H1 (cell line): Measurements from ENCODE around the gene COL25A1. TPM values are rescaled to one million over a fixed set of nuclear protein-coding genes. Genes with fewer than 3 reads are reported as not detected.

Experiments used
- CTCF ChIA-PET: fragments of 300-600 bp; sonication (Branson Sonifier 250); formaldehyde crosslinking; loops from one replicate; lab custom pipeline; 2021; ENCODE audit not compliant: partially characterized antibody; lab: Charles Lee
- POLR2A ChIA-PET: fragments of 300-600 bp; sonication (Branson Sonifier 250); formaldehyde crosslinking; loops from one replicate; lab custom pipeline; 2021; ENCODE audit warnings: inconsistent platforms; ENCODE audit not compliant: partially characterized antibody; lab: Charles Lee
- DNase-seq, 2 experiments: peaks; one replicate each; pipeline versions ENCODE4 v3.0.0 to v3.0.0-alpha.2; 2010 to 2022; ENCODE audit warnings: low spot score in 2 of 2, low read depth in 1 of 2, mixed read lengths in 1 of 2
- FAIRE-seq: peaks from 2 replicates; lab custom pipeline; 2011; peaks lifted over from hg19 to GRCh38; lab: Jason Lieb, UNC
- H2AFZ ChIP-seq: 2 replicates; pipeline ENCODE4 v1.8.1; 2012; ENCODE audit warnings: low read length, inconsistent platforms
- H2AK5ac ChIP-seq: 2 replicates; pipeline ENCODE4 v1.6.1; 2013; ENCODE audit warnings: low read depth, low read length
- H2BK120ac ChIP-seq: replicated peaks from 2 replicates; pipeline ENCODE3; 2013; ENCODE audit warnings: low read depth, low read length, inconsistent platforms
- H2BK12ac ChIP-seq: 2 replicates; pipeline ENCODE4 v1.6.1; 2013; ENCODE audit warnings: low read depth, low read length
- H2BK15ac ChIP-seq: 2 replicates; pipeline ENCODE4 v1.6.1; 2013; ENCODE audit warnings: low read length
- H2BK20ac ChIP-seq: 2 replicates; pipeline ENCODE4 v1.6.1; 2013; ENCODE audit warnings: low read length
- H2BK5ac ChIP-seq: 2 replicates; pipeline ENCODE4 v1.6.1; 2013; ENCODE audit warnings: low read depth, low read length
- H3K14ac ChIP-seq: 2 replicates; pipeline ENCODE4 v1.6.1; 2013; ENCODE audit warnings: inconsistent platforms; ENCODE audit not compliant: insufficient read length
- H3K18ac ChIP-seq: 2 replicates; pipeline ENCODE4 v1.6.1; 2013; ENCODE audit warnings: low read length; ENCODE audit errors: extremely low read depth
- H3K23ac ChIP-seq: 2 replicates; pipeline ENCODE4 v1.6.1; 2013; ENCODE audit warnings: inconsistent platforms; ENCODE audit not compliant: insufficient read length
- H3K23me2 ChIP-seq: 2 replicates; pipeline ENCODE4 v1.6.1; 2013; ENCODE audit warnings: low read depth, low read length
- H3K27ac ChIP-seq: 2 replicates; pipeline ENCODE4 v1.6.1; 2011; ENCODE audit warnings: low read depth, low read length, inconsistent platforms
- H3K27me3 ChIP-seq, 4 experiments: replicated peaks in 1 of 4; 1 replicate in 1 of 4; 2 replicates in 3 of 4; pipeline versions ENCODE4 v1.6.1 to v1.8.1; 2011 to 2013; ENCODE audit warnings: low read length in 3 of 4, mild to moderate bottlenecking in 3 of 4, inconsistent platforms in 2 of 4, mixed read lengths in 2 of 4, moderate library complexity in 1 of 4; ENCODE audit not compliant: control insufficient read depth in 3 of 4, insufficient read depth in 3 of 4; ENCODE audit errors: extremely low read depth in 1 of 4
- H3K36me3 ChIP-seq, 4 experiments: 2 replicates each; pipeline versions ENCODE4 v1.6.1 to v1.8.1; 2011 to 2013; ENCODE audit warnings: mild to moderate bottlenecking in 4 of 4, low read length in 3 of 4, moderate library complexity in 2 of 4, control low read depth in 1 of 4, inconsistent platforms in 1 of 4; ENCODE audit not compliant: insufficient read depth in 4 of 4, control insufficient read depth in 2 of 4
- H3K4ac ChIP-seq: replicated peaks from 2 replicates; pipeline ENCODE3; 2013; ENCODE audit warnings: low read length, low read depth, mixed read lengths, inconsistent platforms; ENCODE audit not compliant: insufficient read length
- H3K4me1 ChIP-seq, 4 experiments: replicated peaks in 1 of 4; 1 replicate in 1 of 4; 2 replicates in 3 of 4; pipeline versions ENCODE4 v1.6.1 to v1.8.1; 2011 to 2013; ENCODE audit warnings: low read length in 3 of 4, inconsistent platforms in 2 of 4, mixed read lengths in 1 of 4; ENCODE audit not compliant: insufficient read depth in 4 of 4, control insufficient read depth in 3 of 4
- H3K4me2 ChIP-seq, 2 experiments: 2 replicates each; pipeline versions ENCODE4 v1.6.1 to v1.8.1; 2011 to 2013; ENCODE audit warnings: low read depth in 2 of 2, low read length in 2 of 2, control low read depth in 1 of 2, inconsistent platforms in 1 of 2, mild to moderate bottlenecking in 1 of 2; ENCODE audit not compliant: insufficient read depth in 1 of 2
- H3K4me3 ChIP-seq, 4 experiments: fragments of 200-600, 300-600 bp in 1 of 4; sonication (generic), shearing (Covaris generic), sonication (Bioruptor Twin) in 1 of 4; 2 replicates each; pipeline versions ENCODE4 v1.5.1 to v1.8.1; 2011 to 2016; ENCODE audit warnings: low read length in 4 of 4, low read depth in 3 of 4, control low read depth in 2 of 4, inconsistent platforms in 2 of 4, mild to moderate bottlenecking in 2 of 4, mixed read lengths in 1 of 4, moderate library complexity in 1 of 4; ENCODE audit not compliant: insufficient read depth in 2 of 4; ENCODE audit errors: extremely low read depth in 1 of 4
- H3K56ac ChIP-seq: replicated peaks from 2 replicates; pipeline ENCODE3; 2013; ENCODE audit warnings: low read depth, mild to moderate bottlenecking, mixed read lengths, low read length, inconsistent platforms; ENCODE audit not compliant: insufficient read length
- H3K79me1 ChIP-seq: 2 replicates; pipeline ENCODE4 v1.6.1; 2013; ENCODE audit warnings: low read depth, low read length, control low read depth
- H3K79me2 ChIP-seq, 2 experiments: 2 replicates each; pipeline versions ENCODE4 v1.6.1 to v1.8.1; 2012 to 2013; ENCODE audit warnings: low read length in 2 of 2, mild to moderate bottlenecking in 2 of 2, inconsistent platforms in 1 of 2; ENCODE audit not compliant: insufficient read depth in 2 of 2, control insufficient read depth in 1 of 2
- H3K9ac ChIP-seq, 4 experiments: replicated peaks in 1 of 4; 1 replicate in 1 of 4; 2 replicates in 3 of 4; pipeline versions ENCODE4 v1.6.1 to v1.8.1; 2011 to 2013; ENCODE audit warnings: low read depth in 3 of 4, low read length in 3 of 4, control low read depth in 2 of 4, mild to moderate bottlenecking in 2 of 4, moderate library complexity in 2 of 4, inconsistent platforms in 1 of 4; ENCODE audit errors: extremely low read depth in 1 of 4
- H3K9me3 ChIP-seq, 2 experiments: 2 replicates each; pipeline versions ENCODE4 v1.6.1 to v1.8.1; 2012 to 2013; ENCODE audit warnings: mild to moderate bottlenecking in 2 of 2, moderate library complexity in 2 of 2, control low read depth in 1 of 2, inconsistent platforms in 1 of 2, low read depth in 1 of 2, low read length in 1 of 2, mixed read lengths in 1 of 2; ENCODE audit not compliant: insufficient read depth in 2 of 2
- H4K20me1 ChIP-seq, 2 experiments: replicated peaks in 1 of 2; 2 replicates each; pipeline versions ENCODE3 to v1.8.1; 2011 to 2013; ENCODE audit warnings: inconsistent platforms in 2 of 2, low read length in 2 of 2, mild to moderate bottlenecking in 1 of 2; ENCODE audit not compliant: insufficient read depth in 2 of 2, control insufficient read depth in 1 of 2
- H4K5ac ChIP-seq: 2 replicates; pipeline ENCODE4 v1.6.1; 2013; ENCODE audit warnings: low read length, low read depth, mixed read lengths, inconsistent platforms; ENCODE audit not compliant: insufficient read length
- H4K8ac ChIP-seq: 2 replicates; pipeline ENCODE4 v1.8.0; 2013; ENCODE audit warnings: mild to moderate bottlenecking, moderate library complexity, low read length, inconsistent platforms; ENCODE audit not compliant: insufficient read depth; ENCODE audit errors: extremely low read depth
- H4K91ac ChIP-seq: replicated peaks from 2 replicates; pipeline ENCODE3; 2013; ENCODE audit warnings: low read length, mixed read lengths, inconsistent platforms; ENCODE audit not compliant: insufficient read length
- ASH2L ChIP-seq: fragments of 200-600, 300-600 bp; sonication (generic); IDR thresholded peaks from one replicate; pipeline ENCODE4 v1.7.1; 2017; ENCODE audit warnings: low read length
- BACH1 ChIP-seq: IDR thresholded peaks from 2 replicates; pipeline ENCODE4 v1.6.1; 2012; ENCODE audit warnings: low read length, improper control_type of control experiment
- BCL11A ChIP-seq, 2 experiments: IDR thresholded peaks; one replicate each; pipeline ENCODE4 v1.6.1; 2011; ENCODE audit warnings: low read depth in 2 of 2, low read length in 2 of 2, mild to moderate bottlenecking in 2 of 2
- EP300 ChIP-seq, 2 experiments: IDR thresholded peaks; 1 replicate in 1 of 2; 2 replicates in 1 of 2; pipeline ENCODE4 v1.6.1; 2011 to 2012; ENCODE audit warnings: low read depth in 2 of 2, low read length in 2 of 2, mild to moderate bottlenecking in 2 of 2, borderline replicate concordance in 1 of 2, inconsistent platforms in 1 of 2, moderate library complexity in 1 of 2
- NANOG ChIP-seq: IDR thresholded peaks from 2 replicates; pipeline ENCODE4 v1.6.1; 2011; ENCODE audit warnings: low read length, low read depth, mild to moderate bottlenecking, inconsistent platforms; ENCODE audit not compliant: insufficient read depth, poor library complexity, severe bottlenecking
- POU5F1 ChIP-seq: IDR thresholded peaks from 2 replicates; pipeline ENCODE4 v1.6.1; 2011; ENCODE audit warnings: low read depth, mild to moderate bottlenecking, low read length, moderate library complexity
- RAD21 ChIP-seq, 2 experiments: IDR thresholded peaks in 1 of 2; conservative IDR thresholded peaks in 1 of 2; 2 replicates each; pipeline ENCODE4 v1.6.1; 2011; ENCODE audit warnings: low read depth in 2 of 2, low read length in 2 of 2, improper control_type of control experiment in 1 of 2, inconsistent platforms in 1 of 2, mild to moderate bottlenecking in 1 of 2, moderate library complexity in 1 of 2
- RNF2 ChIP-seq: fragments of 200-900, 300-1000 bp; sonication (generic); IDR thresholded peaks from 2 replicates; pipeline ENCODE4 v1.7.1; 2016; ENCODE audit warnings: borderline replicate concordance, low read depth, mild to moderate bottlenecking, antibody characterized with exemption, low read length; ENCODE audit not compliant: poor library complexity, severe bottlenecking; ENCODE audit errors: missing control alignments
- SRF ChIP-seq: IDR thresholded peaks from 2 replicates; pipeline ENCODE4 v1.6.1; 2011; ENCODE audit warnings: mild to moderate bottlenecking, low read depth, low read length, moderate library complexity
- SUZ12 ChIP-seq: fragments of 200-600 bp; sonication (generic); IDR thresholded peaks from 2 replicates; pipeline ENCODE4 v1.6.1; 2012; ENCODE audit warnings: mild to moderate bottlenecking, inconsistent platforms, low read length, moderate library complexity, mixed read lengths
- TBP ChIP-seq: IDR thresholded peaks from 2 replicates; pipeline ENCODE4 v1.6.1; 2011; ENCODE audit warnings: low read depth, low read length, improper control_type of control experiment
- YY1 ChIP-seq: IDR thresholded peaks from 2 replicates; pipeline ENCODE4 v1.6.1; 2011; ENCODE audit warnings: low read depth, mild to moderate bottlenecking, low read length
- WGBS, 2 experiments: shearing (Covaris generic) in 1 of 2; methylation state at CpG; one replicate each; pipeline versions ENCODE4 v1.1.6 to v1.1.7; 2013 to 2015; ENCODE audit warnings: low lambda C conversion rate in 2 of 2, mixed read lengths in 2 of 2, inconsistent platforms in 1 of 2, low coverage in 1 of 2, missing lambda C conversion rate in 1 of 2; ENCODE audit not compliant: insufficient replicate concordance in 2 of 2, insufficient coverage in 1 of 2, insufficient read length in 1 of 2; ENCODE audit errors: extremely low coverage in 1 of 2, missing lambda C conversion rate in 1 of 2; 5-methylcytosine and 5-hydroxymethylcytosine counted together
- polyA plus RNA-seq, 7 experiments: library from polyadenylated mRNA; depleted of rRNA in 3 of 7; stranded (reverse) in 5 of 7; unstranded in 2 of 7; fragments of >200 nt in 5 of 7; fragments of 200-250 nt in 2 of 7; gene quantifications; 1 replicate in 5 of 7; 2 replicates in 1 of 7; 4 replicates in 1 of 7; pipeline versions ENCODE4 v1.2.1 to v1.2.3, GENCODE V29; 2011 to 2013; ENCODE audit warnings: missing spikeins in 2 of 7, mixed read lengths in 2 of 7
- total RNA-seq: library from RNA; stranded (reverse); fragmentation: NEBNext Ultra II Directional; extraction: Animal tissue kit (Norgen Biotek cat#: 25700); gene quantifications from 2 replicates; pipeline ENCODE4 v1.2.1, GENCODE V29; 2021

COL25A1 gene
- total and polyA plus RNA-seq, 2 of the 8 experiments (the other 6 are each of a cell fraction or from before 2014, with no cell fraction given) = 1.1 to 8.3 TPM

- peak; percentile 28 for FAIRE-seq
- no peak overlapping the region for H3K56ac ChIP-seq
- H2AFZ ChIP-seq = no peak overlapping the region
- CTCF ChIA-PET = no interaction called here
- no peaks in the 10 kb centered on the region for H3K9me3 ChIP-seq
- no peak overlapping the region for H4K8ac ChIP-seq
- no peaks in the 10 kb centered on the region for H3K79me2 ChIP-seq
- POLR2A ChIA-PET = no interaction called here
- no peak overlapping the region for H3K4me3 ChIP-seq
- H3K36me3 ChIP-seq = no peaks in the 10 kb centered on the region
- H3K23ac ChIP-seq = no peak overlapping the region
- H3K18ac ChIP-seq = no peak overlapping the region
- H3K4me2 ChIP-seq = no peak overlapping the region
- H3K4me1 ChIP-seq = no peaks in the 10 kb centered on the region
- no peak for DNase-seq
- no peaks in the 10 kb centered on the region for H3K27me3 ChIP-seq
- H2BK5ac ChIP-seq = no peak overlapping the region
- H4K91ac ChIP-seq = no peak overlapping the region
- no peaks in the 10 kb centered on the region for H3K23me2 ChIP-seq
- no peak overlapping the region for H2BK12ac ChIP-seq
- no peak overlapping the region for H3K27ac ChIP-seq
- no peaks in the 10 kb centered on the region for H4K20me1 ChIP-seq
- no peak overlapping the region for H3K14ac ChIP-seq
- no peak overlapping the region for H2BK20ac ChIP-seq
- H2BK120ac ChIP-seq = no peak overlapping the region
- H3K4ac ChIP-seq = no peak overlapping the region
- H4K5ac ChIP-seq = no peak overlapping the region
- no peak overlapping the region for H3K9ac ChIP-seq
- WGBS, 2 experiments = 87% methylated on average over 4 of the region's 4 CpGs; no CpG with 5 or more reads in 1 of the 2 experiments
- H2AK5ac ChIP-seq = no peak overlapping the region
- H3K79me1 ChIP-seq = no peaks in the 10 kb centered on the region
- TF ChIP-seq BACH1 (no peak), RAD21 (IDR thresholded peaks at IDR 0.05 in 1 of 2, conservative IDR thresholded peaks at IDR 0.05 in 1 of 2; ENCODE audit: low read depth in 2 of 2, low read length in 2 of 2) (no peak), TBP (no peak), RNF2 (no peak), SUZ12 (no peak), NANOG (no peak), EP300 (IDR thresholded peaks at IDR 0.05; ENCODE audit: borderline replicate concordance in 1 of 2, low read depth in 2 of 2, low read length in 2 of 2) (no peak), BCL11A (IDR thresholded peaks at IDR 0.05; ENCODE audit: low read depth in 2 of 2, low read length in 2 of 2) (no peak), YY1 (no peak), POU5F1 (no peak), ASH2L (no peak), SRF (no peak)
- TF ChIP-seq, all 59 proteins: peak for 0
- no peak overlapping the region for H2BK15ac ChIP-seq
These were observed 488.1 kb downstream of the COL25A1 start for GRCh38 chr4:108814326-108814725.
